ENCODE measurements around the gene IL23R. TPM values are rescaled to one million over a fixed set of nuclear protein-coding genes. Genes with fewer than 3 reads are reported as not detected.

IL23R gene
- polyA plus RNA-seq, 1 donor (not counting 4 experiments of a cell fraction or from before 2014, with no cell fraction given) = not detected

GRCh38 chr1:67236277-67236676 lies 70.0 kb downstream of the IL23R start:
- DNase-seq (ENCODE audit: low read depth, low spot score) (no peak), FAIRE-seq (no peak)
- Histone ChIP-seq H3K27ac (ENCODE audit: control insufficient read depth, insufficient read depth, low read length) (no peak overlapping the region), H3K4me1 (ENCODE audit: control insufficient read depth, extremely low read depth, insufficient read depth, low read length) (peaks cover 1% of the 10 kb centered on the region), H3K4me2 (ENCODE audit: control insufficient read depth, extremely low read depth, insufficient read depth, low read depth, low read length) (no peak overlapping the region), H3K79me2 (ENCODE audit: control insufficient read depth, insufficient read depth, low read length) (no peaks in the 10 kb centered on the region), H4K20me1 (ENCODE audit: control insufficient read depth, extremely low read depth, insufficient read depth, low read length) (no peaks in the 10 kb centered on the region), H2AFZ (ENCODE audit: control insufficient read depth, low read length) (no peak overlapping the region), H3K36me3 (ENCODE audit: control insufficient read depth in 2 of 2, extremely low read depth in 1 of 2, insufficient read depth in 2 of 2, low read length in 2 of 2) (no peaks in the 10 kb centered on the region), H3K9me1 (ENCODE audit: control insufficient read depth, extremely low read depth, insufficient read depth, low read length) (no peaks in the 10 kb centered on the region), H3K4me3 (ENCODE audit: control insufficient read depth in 2 of 3, extremely low read depth in 1 of 3, insufficient read depth in 2 of 3, low read depth in 1 of 3, low read length in 3 of 3) (no peak overlapping the region), H3K27me3 (ENCODE audit: control insufficient read depth, extremely low read depth, insufficient read depth, low read length) (no peaks in the 10 kb centered on the region), H3K9ac (ENCODE audit: control insufficient read depth, extremely low read depth, insufficient read depth, low read length) (no peak overlapping the region), H3K9me3 (ENCODE audit: control insufficient read depth, low read depth, low read length) (no peaks in the 10 kb centered on the region)
- dilution Hi-C loops (cut with MboI; ENCODE audit: extremely low pct_ligation_motif_present, low sequenced_read_pairs) = no loop called here
- TF ChIP-seq CTCF (optimal IDR thresholded peaks at IDR 0.05 in 1 of 3, IDR thresholded peaks at IDR 0.05 in 1 of 3, conservative IDR thresholded peaks at IDR 0.05 in 1 of 3; ENCODE audit: extremely low read depth in 1 of 3, insufficient read depth in 2 of 3, low read length in 3 of 3) (no peak), EZH2 (IDR thresholded peaks at IDR 0.05; ENCODE audit: low read length) (no peak)

GRCh38 chr1:67239738-67240137 lies 73.5 kb downstream of the IL23R start:
- Histone ChIP-seq H3K4me1 (ENCODE audit: control insufficient read depth, extremely low read depth, insufficient read depth, low read length) (no peaks in the 10 kb centered on the region), H3K4me2 (ENCODE audit: control insufficient read depth, extremely low read depth, insufficient read depth, low read depth, low read length) (no peak overlapping the region), H3K79me2 (ENCODE audit: control insufficient read depth, insufficient read depth, low read length) (no peaks in the 10 kb centered on the region), H4K20me1 (ENCODE audit: control insufficient read depth, extremely low read depth, insufficient read depth, low read length) (no peaks in the 10 kb centered on the region), H3K9ac (ENCODE audit: control insufficient read depth, extremely low read depth, insufficient read depth, low read length) (no peak overlapping the region), H3K27ac (ENCODE audit: control insufficient read depth, insufficient read depth, low read length) (no peak overlapping the region), H2AFZ (ENCODE audit: control insufficient read depth, low read length) (no peak overlapping the region), H3K36me3 (ENCODE audit: control insufficient read depth in 2 of 2, extremely low read depth in 1 of 2, insufficient read depth in 2 of 2, low read length in 2 of 2) (no peaks in the 10 kb centered on the region), H3K9me3 (ENCODE audit: control insufficient read depth, low read depth, low read length) (no peaks in the 10 kb centered on the region), H3K4me3 (ENCODE audit: control insufficient read depth in 2 of 3, extremely low read depth in 1 of 3, insufficient read depth in 2 of 3, low read depth in 1 of 3, low read length in 3 of 3) (no peak overlapping the region), H3K27me3 (ENCODE audit: control insufficient read depth, extremely low read depth, insufficient read depth, low read length) (no peaks in the 10 kb centered on the region), H3K9me1 (ENCODE audit: control insufficient read depth, extremely low read depth, insufficient read depth, low read length) (no peaks in the 10 kb centered on the region)
- FAIRE-seq (no peak), DNase-seq (ENCODE audit: low read depth, low spot score) (no peak)
- no peak for TF ChIP-seq EZH2 (IDR thresholded peaks at IDR 0.05; ENCODE audit: low read length)
- TF ChIP-seq CTCF (optimal IDR thresholded peaks at IDR 0.05 in 1 of 3, IDR thresholded peaks at IDR 0.05 in 1 of 3, conservative IDR thresholded peaks at IDR 0.05 in 1 of 3; ENCODE audit: extremely low read depth in 1 of 3, insufficient read depth in 2 of 3, low read length in 3 of 3) = no peak
- dilution Hi-C loops (cut with MboI; ENCODE audit: extremely low pct_ligation_motif_present, low sequenced_read_pairs) = no loop called here
